G401 (cell line): Measurements from ENCODE around the gene RAB19. TPM values are rescaled to one million over a fixed set of nuclear protein-coding genes. Genes with fewer than 3 reads are reported as not detected.

Source experiments
- DNase-seq: peaks from one replicate; pipeline ENCODE4 v3.0.0-alpha.2; 2015; ENCODE audit warnings: low spot score
- in situ Hi-C: cut with HindIII; loops from 2 replicates; pipeline ENCODE4 v1.10.0; 2016; ENCODE audit warnings: low sequenced_read_pairs, mixed read lengths
- total RNA-seq: library from RNA; depleted of rRNA; stranded (reverse); fragments of >200 nt; shearing (Covaris generic); gene quantifications from 2 replicates; pipeline ENCODE4 v1.2.3, GENCODE V29; 2014; rRNA removed

The RAB19 gene
- not detected in 2 replicates for total RNA-seq

GRCh38 chr7:140403878-140404564 is at the start of gene RAB19:
TSS of gene RAB19 (plus strand) at chr7:140404058. CDS start at chr7:140407647, 3,589 bp downstream.
- in situ Hi-C loops, result no loop called here
- no peak for DNase-seq

GRCh38 chr7:140358024-140358411 is 45.8 kb upstream of the RAB19 start:
- in situ Hi-C loops, result no loop called here

GRCh38 chr7:140358412-140359051 is 45.3 kb upstream of the RAB19 start:
- in situ Hi-C loops, result no loop called here
- DNase-seq, result no peak

More at GRCh38 chr7:140358024-140358411, 45.8 kb upstream of the RAB19 start:
- no peak for DNase-seq

- DNase-seq, result no peak
- in situ Hi-C loops, result no loop called here
Observed at GRCh38 chr7:140360697-140361229, 43.1 kb upstream of the RAB19 start.

- no peak for DNase-seq
- in situ Hi-C loops, result no loop called here
Observed at GRCh38 chr7:140364819-140365218, 39.0 kb upstream of the RAB19 start.

GRCh38 chr7:140367528-140367927 is 36.3 kb upstream of the RAB19 start:
- in situ Hi-C loops, result no loop called here
- no peak for DNase-seq

- in situ Hi-C loops, result no loop called here
Observed at GRCh38 chr7:140369294-140369693, 34.6 kb upstream of the RAB19 start.

GRCh38 chr7:140375323-140375722 is 28.5 kb upstream of the RAB19 start:
- in situ Hi-C loops, result no loop called here
- DNase-seq, result no peak

More at GRCh38 chr7:140369294-140369693, 34.6 kb upstream of the RAB19 start:
- no peak for DNase-seq

- in situ Hi-C loops, result no loop called here
- no peak for DNase-seq
Observed at GRCh38 chr7:140375892-140376730, 27.7 kb upstream of the RAB19 start.

- DNase-seq, result no peak
- in situ Hi-C loops, result no loop called here
Observed at GRCh38 chr7:140383954-140384713, 19.7 kb upstream of the RAB19 start.

GRCh38 chr7:140384894-140385545 is 18.8 kb upstream of the RAB19 start:
- no peak for DNase-seq
- in situ Hi-C loops, result no loop called here

GRCh38 chr7:140389445-140389844 is 14.4 kb upstream of the RAB19 start:
- DNase-seq, result no peak
- in situ Hi-C loops, result no loop called here

- no peak for DNase-seq
- in situ Hi-C loops, result no loop called here
Observed at GRCh38 chr7:140390034-140390433, 13.8 kb upstream of the RAB19 start.

- in situ Hi-C loops, result no loop called here
- DNase-seq, result no peak
Observed at GRCh38 chr7:140390466-140391190, 13.2 kb upstream of the RAB19 start.

- no peak for DNase-seq
- in situ Hi-C loops, result no loop called here
Observed at GRCh38 chr7:140391634-140392033, 12.2 kb upstream of the RAB19 start.

- no peak for DNase-seq
- in situ Hi-C loops, result no loop called here
Observed at GRCh38 chr7:140393756-140394306, 10.0 kb upstream of the RAB19 start.
